Subcutaneous adipose tissue (tissue), 4 donors: ENCODE data around the gene ESRRB. TPM values are rescaled to one million over a fixed set of nuclear protein-coding genes. Genes with fewer than 3 reads are reported as not detected.

Experiments
- CTCF ChIP-seq: fragments of 450-650 bp; IDR thresholded peaks from one replicate; pipeline ENCODE4 v1.5.1; 2016; ENCODE audit warnings: low read depth, mild to moderate bottlenecking, control low read depth, antibody characterized with exemption, moderate library complexity
- total RNA-seq, 4 donors: library from RNA; depleted of rRNA; stranded (reverse); fragments of >200 nt; gene quantifications; one replicate each; pipeline ENCODE4 v1.1.0, GENCODE V29; 2016

The ESRRB gene
- total RNA-seq, 4 donors from 2014 or later = 0.17 TPM; not detected in 3

- TF ChIP-seq CTCF = no peak
These were observed 14.7 kb downstream of the ESRRB start for GRCh38 chr14:76390621-76391020.

- no peak for TF ChIP-seq CTCF
These were observed 16.2 kb downstream of the ESRRB start for GRCh38 chr14:76391981-76392690.

- TF ChIP-seq CTCF = no peak
These were observed 18.6 kb downstream of the ESRRB start for GRCh38 chr14:76394569-76394968.

- TF ChIP-seq CTCF = no peak
These were observed 19.2 kb downstream of the ESRRB start for GRCh38 chr14:76395161-76395560.

- TF ChIP-seq CTCF = no peak
These were observed 20.8 kb downstream of the ESRRB start for GRCh38 chr14:76396714-76397187.

- no peak for TF ChIP-seq CTCF
These were observed 29.7 kb downstream of the ESRRB start for GRCh38 chr14:76405627-76406026.

- TF ChIP-seq CTCF = no peak
These were observed 31.7 kb downstream of the ESRRB start for GRCh38 chr14:76407449-76408150.
